Fibroblast of lung (primary cell): ENCODE measurements around the gene RPS27. TPM values are rescaled to one million over a fixed set of nuclear protein-coding genes. Genes with fewer than 3 reads are reported as not detected.

Experiments
- DNase-seq, 2 donors: peaks; one replicate each; pipeline versions ENCODE4 v3.0.0 to v3.0.0-alpha.2; 2010; ENCODE audit warnings: low read depth in 2 of 2
- H2AFZ ChIP-seq: 2 replicates; pipeline ENCODE4 v1.5.1; 2012; ENCODE audit warnings: low read length, control low read depth, inconsistent platforms
- H3K27ac ChIP-seq: 2 replicates; pipeline ENCODE4 v1.5.1; 2011; ENCODE audit warnings: low read length, control low read depth; ENCODE audit not compliant: insufficient read depth
- H3K27me3 ChIP-seq: 2 replicates; pipeline ENCODE4 v1.5.1; 2011; ENCODE audit warnings: mild to moderate bottlenecking, low read length; ENCODE audit not compliant: control insufficient read depth, insufficient read depth
- H3K36me3 ChIP-seq: 2 replicates; pipeline ENCODE4 v1.5.1; 2011; ENCODE audit warnings: low read length; ENCODE audit not compliant: control insufficient read depth, insufficient read depth
- H3K4me1 ChIP-seq: 2 replicates; pipeline ENCODE4 v1.5.1; 2011; ENCODE audit warnings: low read length; ENCODE audit not compliant: control insufficient read depth, insufficient read depth; ENCODE audit errors: extremely low read depth
- H3K4me2 ChIP-seq: 2 replicates; pipeline ENCODE4 v1.5.1; 2011; ENCODE audit warnings: low read length, control low read depth; ENCODE audit not compliant: insufficient read depth; ENCODE audit errors: extremely low read depth
- H3K4me3 ChIP-seq, 4 experiments: fragments of 200-600 bp in 1 of 4; sonication (generic) in 1 of 4; replicated peaks in 1 of 4; 2 replicates each; pipeline ENCODE4 v1.5.1; 2011 to 2016; ENCODE audit warnings: low read length in 4 of 4, low read depth in 3 of 4, mild to moderate bottlenecking in 3 of 4, control low read depth in 2 of 4, inconsistent platforms in 1 of 4, mixed read lengths in 1 of 4; ENCODE audit not compliant: insufficient read depth in 1 of 4; ENCODE audit errors: control extremely low read depth in 1 of 4
- H3K79me2 ChIP-seq: 2 replicates; pipeline ENCODE4 v1.5.1; 2012; ENCODE audit warnings: mild to moderate bottlenecking, low read length, inconsistent platforms; ENCODE audit not compliant: control insufficient read depth, insufficient read depth
- H3K9ac ChIP-seq: 2 replicates; pipeline ENCODE4 v1.5.1; 2011; ENCODE audit warnings: mild to moderate bottlenecking, low read length, control low read depth; ENCODE audit not compliant: insufficient read depth
- H3K9me3 ChIP-seq: 2 replicates; pipeline ENCODE4 v1.5.1; 2012; ENCODE audit warnings: low read depth, low read length; ENCODE audit not compliant: control insufficient read depth, insufficient read depth
- H4K20me1 ChIP-seq: 2 replicates; pipeline ENCODE4 v1.5.1; 2011; ENCODE audit warnings: low read length; ENCODE audit not compliant: control insufficient read depth, insufficient read depth; ENCODE audit errors: extremely low read depth
- CTCF ChIP-seq, 2 donors: IDR thresholded peaks in 1 of 2; conservative IDR thresholded peaks in 1 of 2; 1 replicate in 1 of 2; 2 replicates in 1 of 2; pipeline ENCODE4 v1.5.1; 2011 to 2012; ENCODE audit warnings: low read length in 2 of 2, control low read depth in 1 of 2, inconsistent platforms in 1 of 2, low read depth in 1 of 2, mild to moderate bottlenecking in 1 of 2
- EZH2 ChIP-seq: IDR thresholded peaks from 2 replicates; pipeline ENCODE4 v1.5.1; 2012; ENCODE audit warnings: low read length, control low read depth, mild to moderate bottlenecking; ENCODE audit errors: missing control alignments
- polyA minus RNA-seq: library from RNA; depleted of rRNA, polyadenylated mRNA; stranded (reverse); fragments of >200 nt; gene quantifications from 2 replicates; pipeline ENCODE4 v1.2.3, GENCODE V29; 2011; ENCODE audit warnings: low replicate concordance
- polyA plus RNA-seq, 2 donors: library from polyadenylated mRNA; depleted of rRNA in 1 of 2; stranded (reverse) in 1 of 2; unstranded in 1 of 2; fragments of >200 nt; gene quantifications; 2 replicates each; pipeline ENCODE4 v1.2.1, GENCODE V29; 2011 to 2012; ENCODE audit warnings: missing spikeins in 1 of 2
- total RNA-seq: library from RNA; depleted of rRNA; stranded (reverse); fragments of >200 nt; gene quantifications from 2 replicates; pipeline ENCODE4 v1.2.1, GENCODE V29; 2014

Gene RPS27
- total RNA-seq (2,666 and 2,883 TPM in 2 replicates), polyA plus RNA-seq (2,477 and 3,291 TPM in 2 replicates), polyA minus RNA-seq (1,179 and 1,688 TPM in 2 replicates)
- polyA plus RNA-seq (2012): 4,715 and 6,282 TPM in 2 replicates

- Histone ChIP-seq H3K79me2 (peaks cover 22% of the 10 kb centered on the region), H3K27ac (peak within 1 kb of the TSS; percentile 99), H3K9me3 (no peaks in the 10 kb centered on the region), H3K9ac (peak within 1 kb of the TSS; percentile 99), H4K20me1 (no peaks in the 10 kb centered on the region), H3K4me1 (peaks cover 4% of the 10 kb centered on the region), H3K27me3 (no peaks in the 10 kb centered on the region), H2AFZ (peak within 1 kb of the TSS; percentile 87), H3K36me3 (peaks cover 9% of the 10 kb centered on the region), H3K4me2 (peak within 1 kb of the TSS; percentile 98), H3K4me3 (peak within 1 kb of the TSS; percentile 94 to 99 (median 98))
- DNase-seq: peak; percentile 97 to 99
- no peak for TF ChIP-seq EZH2
- TF ChIP-seq CTCF (conservative IDR thresholded peaks at IDR 0.05 in 1 of 2, IDR thresholded peaks at IDR 0.05 in 1 of 2; ENCODE audit: low read depth in 1 of 2, low read length in 2 of 2): no peak
Observed at GRCh38 chr1:153990468-153991150, at the start of gene RPS27. RPS27 (plus strand) TSS chr1:153990762; CDS start chr1:153990797, 35 bp downstream.

GRCh38 chr1:153941826-153942725 is 48.5 kb upstream of the RPS27 start:
- H3K4me3 ChIP-seq: no peak overlapping the region
- no peak overlapping the region for H3K27ac ChIP-seq
- H3K9ac ChIP-seq: no peak overlapping the region
- H3K4me2 ChIP-seq: no peak overlapping the region
- DNase-seq: no peak
- H2AFZ ChIP-seq: no peak overlapping the region
- peaks cover 18% of the 10 kb centered on the region for H3K36me3 ChIP-seq
- TF ChIP-seq EZH2 (no peak), CTCF (conservative IDR thresholded peaks at IDR 0.05 in 1 of 2, IDR thresholded peaks at IDR 0.05 in 1 of 2; ENCODE audit: low read depth in 1 of 2, low read length in 2 of 2) (no peak)
- peaks cover 15% of the 10 kb centered on the region for H3K79me2 ChIP-seq
- H3K9me3 ChIP-seq: no peaks in the 10 kb centered on the region
- no peaks in the 10 kb centered on the region for H4K20me1 ChIP-seq
- peaks cover 4% of the 10 kb centered on the region for H3K4me1 ChIP-seq
- H3K27me3 ChIP-seq: no peaks in the 10 kb centered on the region
